ENCODE results near the gene DNAJB8.

The DNAJB8 gene

DNA sequence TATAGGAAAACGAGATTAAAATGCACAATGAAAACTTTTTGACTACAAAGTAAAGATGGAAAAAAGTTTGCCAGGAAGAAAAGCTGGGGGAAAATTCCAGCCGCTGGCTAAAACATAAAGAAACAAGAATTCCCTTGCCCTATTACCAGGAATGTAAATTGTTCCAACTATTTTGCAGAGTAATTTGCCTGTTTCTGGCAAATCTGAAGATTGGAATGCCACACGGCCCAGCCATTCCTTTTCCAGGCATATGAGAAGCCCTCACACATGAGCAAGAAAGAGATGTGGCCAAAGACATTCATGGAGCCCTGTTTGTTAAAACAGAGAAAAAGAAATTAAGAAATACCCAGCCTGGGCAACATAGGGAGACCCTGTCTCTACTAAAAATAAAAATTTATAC, 34.7 kb upstream of the DNAJB8 start:
- peaks cover 17% of the 10 kb centered on the region for H3K27me3 ChIP-seq (ENCODE audit: insufficient read depth, low read depth, severe bottlenecking)
- DNase-seq = no peak
- H3K9me3 ChIP-seq (ENCODE audit: severe bottlenecking) = no peaks in the 10 kb centered on the region
- H3K4me3 ChIP-seq (ENCODE audit: low read depth, low read length) = no peak overlapping the region
- TF ChIP-seq, protein P1, sequence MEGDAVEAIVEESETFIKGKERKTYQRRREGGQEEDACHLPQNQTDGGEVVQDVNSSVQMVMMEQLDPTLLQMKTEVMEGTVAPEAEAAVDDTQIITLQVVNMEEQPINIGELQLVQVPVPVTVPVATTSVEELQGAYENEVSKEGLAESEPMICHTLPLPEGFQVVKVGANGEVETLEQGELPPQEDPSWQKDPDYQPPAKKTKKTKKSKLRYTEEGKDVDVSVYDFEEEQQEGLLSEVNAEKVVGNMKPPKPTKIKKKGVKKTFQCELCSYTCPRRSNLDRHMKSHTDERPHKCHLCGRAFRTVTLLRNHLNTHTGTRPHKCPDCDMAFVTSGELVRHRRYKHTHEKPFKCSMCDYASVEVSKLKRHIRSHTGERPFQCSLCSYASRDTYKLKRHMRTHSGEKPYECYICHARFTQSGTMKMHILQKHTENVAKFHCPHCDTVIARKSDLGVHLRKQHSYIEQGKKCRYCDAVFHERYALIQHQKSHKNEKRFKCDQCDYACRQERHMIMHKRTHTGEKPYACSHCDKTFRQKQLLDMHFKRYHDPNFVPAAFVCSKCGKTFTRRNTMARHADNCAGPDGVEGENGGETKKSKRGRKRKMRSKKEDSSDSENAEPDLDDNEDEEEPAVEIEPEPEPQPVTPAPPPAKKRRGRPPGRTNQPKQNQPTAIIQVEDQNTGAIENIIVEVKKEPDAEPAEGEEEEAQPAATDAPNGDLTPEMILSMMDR (IDR thresholded peaks at IDR 0.05; ENCODE audit: low read depth, low read length) = no peak
- H3K27ac ChIP-seq = no peak overlapping the region
- H3K36me3 ChIP-seq = no peaks in the 10 kb centered on the region

DNA sequence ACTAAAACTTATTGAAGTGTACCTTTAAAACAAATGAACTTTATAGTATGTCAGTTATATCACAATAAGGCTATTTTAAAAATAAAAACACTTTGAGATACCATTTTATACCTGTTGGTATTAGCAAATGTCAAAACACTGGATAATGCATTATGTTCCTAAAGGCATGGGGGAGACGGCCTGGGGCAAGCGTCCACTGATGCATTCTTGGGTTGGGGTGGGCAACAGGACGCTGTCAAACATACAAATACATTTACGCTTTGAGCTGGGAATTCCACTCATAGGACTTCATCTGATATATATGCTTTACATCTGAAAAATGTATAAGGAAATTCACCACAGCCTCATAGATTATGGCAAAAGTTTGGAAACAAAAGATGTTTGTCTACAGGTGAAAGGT, 33.9 kb upstream of the DNAJB8 start:
- H3K36me3 ChIP-seq = no peaks in the 10 kb centered on the region
- H3K27ac ChIP-seq = no peak overlapping the region
- no peak overlapping the region for H3K4me3 ChIP-seq (ENCODE audit: low read depth, low read length)
- TF ChIP-seq, protein P1 (IDR thresholded peaks at IDR 0.05; ENCODE audit: low read depth, low read length) = no peak
- peaks cover 26% of the 10 kb centered on the region for H3K27me3 ChIP-seq (ENCODE audit: insufficient read depth, low read depth, severe bottlenecking)
- no peak for DNase-seq
- no peaks in the 10 kb centered on the region for H3K9me3 ChIP-seq (ENCODE audit: severe bottlenecking)

DNA sequence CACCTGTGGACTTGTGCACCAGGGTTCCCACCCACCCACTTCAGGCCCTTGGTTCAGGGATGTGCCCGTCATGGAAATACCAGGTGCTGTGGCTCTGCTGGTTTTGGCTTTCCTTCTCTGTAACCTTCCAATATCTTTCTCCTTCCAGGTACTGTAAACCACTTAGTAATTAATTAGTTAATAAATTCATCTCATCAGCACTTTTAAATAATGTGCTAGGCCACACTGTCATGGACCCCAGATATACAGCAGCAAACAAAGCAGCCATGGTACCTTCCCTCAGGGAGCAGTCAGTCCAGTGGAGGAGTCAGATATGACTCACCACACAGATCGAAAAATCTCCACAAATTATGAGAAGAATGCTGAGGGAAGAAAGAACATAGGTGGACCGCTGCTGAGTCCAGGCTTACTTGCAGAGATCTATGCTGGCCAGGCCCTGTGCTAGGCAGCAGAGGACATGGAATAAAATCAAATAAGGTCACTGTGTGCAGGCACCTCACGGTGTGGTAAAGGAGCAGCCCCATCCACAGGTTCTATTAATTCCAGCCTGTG, 33.1 kb upstream of the DNAJB8 start:
- TF ChIP-seq, protein P1 (IDR thresholded peaks at IDR 0.05; ENCODE audit: low read depth, low read length) = no peak
- Histone ChIP-seq H3K36me3 (no peaks in the 10 kb centered on the region), H3K27me3 (ENCODE audit: insufficient read depth, low read depth, severe bottlenecking) (peaks cover 34% of the 10 kb centered on the region), H3K4me3 (ENCODE audit: low read depth, low read length) (no peak overlapping the region), H3K9me3 (ENCODE audit: severe bottlenecking) (no peaks in the 10 kb centered on the region), H3K27ac (no peak overlapping the region)
- no peak for DNase-seq

DNA sequence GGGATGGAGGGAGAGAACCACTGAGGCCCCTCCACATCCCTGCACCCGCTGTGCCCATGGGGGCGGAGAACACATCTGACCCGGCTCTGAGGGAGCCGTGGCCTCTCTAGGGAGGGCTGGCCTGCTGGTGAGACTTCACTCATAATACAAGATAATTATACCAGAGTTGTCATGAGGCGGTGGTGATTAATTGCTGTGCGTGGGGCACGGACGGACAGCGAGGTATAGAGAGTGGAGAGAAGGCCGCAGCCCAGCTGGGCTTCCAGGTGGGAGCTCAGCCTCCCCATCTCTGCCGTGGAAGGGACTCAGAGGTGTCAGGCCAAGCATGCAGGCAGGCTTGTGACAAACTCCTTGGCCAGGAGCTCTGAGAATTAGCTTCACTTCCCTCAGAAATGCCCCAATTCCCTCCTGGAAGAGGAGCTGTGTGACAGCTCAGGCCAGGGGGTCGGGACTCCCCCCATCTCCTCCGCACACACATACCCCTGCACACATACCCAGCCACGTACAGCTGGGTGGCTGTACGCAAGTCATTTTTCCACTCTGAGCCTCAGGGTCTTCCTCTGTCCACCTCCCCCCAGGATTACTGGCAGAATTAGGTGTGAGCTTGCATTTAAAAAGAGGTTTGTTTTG, 32.3 kb upstream of the DNAJB8 start:
- Histone ChIP-seq H3K9me3 (ENCODE audit: severe bottlenecking) (no peaks in the 10 kb centered on the region), H3K36me3 (no peaks in the 10 kb centered on the region), H3K27me3 (ENCODE audit: insufficient read depth, low read depth, severe bottlenecking) (peaks cover 41% of the 10 kb centered on the region), H3K27ac (no peak overlapping the region), H3K4me3 (ENCODE audit: low read depth, low read length) (no peak overlapping the region)
- no peak for DNase-seq
- TF ChIP-seq, protein P1 (IDR thresholded peaks at IDR 0.05; ENCODE audit: low read depth, low read length) = no peak

DNA sequence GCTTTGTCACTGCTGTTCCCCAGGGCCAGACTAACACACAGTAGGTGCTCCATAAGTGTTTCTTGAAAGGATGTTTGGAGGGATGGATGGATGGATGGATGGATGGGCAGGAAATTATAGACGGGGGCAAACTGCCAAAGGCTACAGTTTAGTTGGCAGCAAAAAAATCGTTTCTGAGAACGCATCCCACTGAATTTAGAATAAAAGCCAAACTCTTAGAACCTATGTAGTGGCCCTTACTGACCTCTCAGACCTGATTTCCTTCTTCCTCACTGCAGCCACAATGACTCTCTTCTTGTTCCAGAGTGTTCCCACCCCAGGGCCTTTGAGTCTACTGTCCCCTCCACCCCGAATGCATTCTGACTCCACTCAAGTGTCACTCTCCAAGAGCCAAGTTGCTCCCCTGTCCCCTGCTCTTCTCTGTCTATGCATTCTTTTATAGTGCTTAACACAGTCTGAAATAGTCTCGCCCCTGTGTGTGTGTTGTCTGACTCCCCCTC, 31.5 kb upstream of the DNAJB8 start:
- DNase-seq = no peak
- Histone ChIP-seq H3K27me3 (ENCODE audit: insufficient read depth, low read depth, severe bottlenecking) (peaks cover 50% of the 10 kb centered on the region), H3K27ac (no peak overlapping the region), H3K9me3 (ENCODE audit: severe bottlenecking) (no peaks in the 10 kb centered on the region), H3K4me3 (ENCODE audit: low read depth, low read length) (no peak overlapping the region), H3K36me3 (no peaks in the 10 kb centered on the region)
- TF ChIP-seq, protein P1 (IDR thresholded peaks at IDR 0.05; ENCODE audit: low read depth, low read length) = no peak
